OCI-LY1 (cell line): ENCODE measurements around the gene PCSK5.

Experiments used
- H2AFZ ChIP-seq: fragments of 200-600 bp; sonication (generic), shearing (Covaris generic); 2 replicates; pipeline ENCODE4 v1.6.0; 2014; ENCODE audit warnings: antibody characterized with exemption, mild to moderate bottlenecking, low read length
- H3F3A ChIP-seq: fragments of 200-600 bp; sonication (generic), shearing (Covaris generic); 2 replicates; pipeline ENCODE4 v1.6.0; 2014; ENCODE audit warnings: mild to moderate bottlenecking, antibody characterized with exemption, low read length, moderate library complexity; ENCODE audit not compliant: insufficient read depth
- H3K27ac ChIP-seq: fragments of 200-600 bp; sonication (generic); 2 replicates; pipeline ENCODE4 v1.5.1; 2014; ENCODE audit warnings: low read length, mixed run types, mild to moderate bottlenecking, low read depth; ENCODE audit not compliant: poor library complexity, severe bottlenecking
- H3K27me3 ChIP-seq: fragments of 200-600 bp; sonication (generic); 2 replicates; pipeline ENCODE4 v1.6.0; 2014; ENCODE audit warnings: antibody characterized with exemption, mild to moderate bottlenecking, low read length, moderate library complexity; ENCODE audit not compliant: insufficient read depth
- H3K36me3 ChIP-seq: fragments of 200-600 bp; sonication (generic); 2 replicates; pipeline ENCODE4 v1.6.1; 2014; ENCODE audit warnings: mild to moderate bottlenecking, antibody characterized with exemption, low read length, moderate library complexity, mixed read lengths; ENCODE audit not compliant: insufficient read depth
- H3K4me1 ChIP-seq: fragments of 200-600 bp; sonication (generic); 2 replicates; pipeline ENCODE4 v1.5.1; 2014; ENCODE audit warnings: mild to moderate bottlenecking, low read length, moderate library complexity; ENCODE audit not compliant: insufficient read depth, severe bottlenecking
- H3K4me2 ChIP-seq: fragments of 200-600 bp; sonication (generic), shearing (Covaris generic); 2 replicates; pipeline ENCODE4 v1.6.1; 2014; ENCODE audit warnings: low read length
- H3K4me3 ChIP-seq: fragments of 200-600 bp; sonication (generic); 2 replicates; pipeline ENCODE4 v1.5.1; 2014; ENCODE audit warnings: low read length, low read depth, mild to moderate bottlenecking, mixed read lengths; ENCODE audit not compliant: poor library complexity, severe bottlenecking
- H3K79me2 ChIP-seq: fragments of 200-600 bp; shearing (Covaris generic); 2 replicates; pipeline ENCODE4 v1.6.1; 2016; ENCODE audit warnings: mixed run types, low read length, mixed read lengths; ENCODE audit not compliant: insufficient read depth
- H3K9ac ChIP-seq: fragments of 200-600 bp; sonication (generic), shearing (Covaris generic); 2 replicates; pipeline ENCODE4 v1.6.1; 2014; ENCODE audit warnings: mild to moderate bottlenecking, low read length, mixed read lengths
- H3K9me2 ChIP-seq: fragments of 200-600 bp; sonication (generic), shearing (Covaris generic); 2 replicates; pipeline ENCODE4 v1.6.1; 2014; ENCODE audit warnings: low read depth, mild to moderate bottlenecking, low read length, mixed read lengths
- H3K9me3 ChIP-seq: fragments of 200-600 bp; shearing (Covaris generic); 2 replicates; pipeline ENCODE4 v1.6.1; 2014; ENCODE audit warnings: low read length, mixed read lengths
- H4K20me1 ChIP-seq: fragments of 200-600 bp; sonication (generic), shearing (Covaris generic); 2 replicates; pipeline ENCODE4 v1.6.0; 2016; ENCODE audit warnings: mild to moderate bottlenecking, low read length; ENCODE audit not compliant: insufficient read depth
- CTCF ChIP-seq: fragments of 200-600 bp; sonication (generic), shearing (Covaris generic); IDR thresholded peaks from 2 replicates; pipeline ENCODE4 v1.5.1; 2017; ENCODE audit warnings: mild to moderate bottlenecking, antibody characterized with exemption, low read length, moderate library complexity, mixed read lengths
- EZH2 ChIP-seq: fragments of 200-600 bp; sonication (generic), shearing (Covaris generic); IDR thresholded peaks from 2 replicates; pipeline ENCODE4 v1.8.0; 2017; ENCODE audit warnings: borderline replicate concordance, mixed run types, mild to moderate bottlenecking, antibody characterized with exemption, low read length, moderate library complexity, mixed read lengths

The PCSK5 gene

DNA sequence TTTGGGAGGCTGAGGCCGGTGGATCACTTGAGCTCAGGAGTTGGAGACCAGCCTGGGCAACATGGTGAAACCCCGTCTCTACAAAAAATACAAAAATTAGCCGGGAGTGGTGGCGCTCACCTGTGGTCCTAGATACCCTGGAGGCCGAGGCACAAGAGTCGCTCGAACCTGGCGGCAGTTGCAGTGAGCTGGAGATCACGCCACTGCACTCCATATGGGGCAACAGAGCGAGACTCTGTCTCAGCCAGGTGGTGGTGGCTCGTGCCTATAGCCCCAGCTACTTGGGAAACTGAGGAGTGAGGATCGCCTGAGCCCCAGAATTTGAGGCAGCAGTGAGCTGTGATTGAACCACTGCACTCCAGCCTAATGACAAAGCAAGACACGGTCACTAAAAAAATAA is 506.1 kb downstream of the PCSK5 start:
- H3K4me2 ChIP-seq: no peak overlapping the region
- no peak for TF ChIP-seq EZH2
- no peak for TF ChIP-seq CTCF
- peaks cover 14% of the 10 kb centered on the region for H3K36me3 ChIP-seq
- no peak overlapping the region for H3K27ac ChIP-seq
- no peaks in the 10 kb centered on the region for H3K9me2 ChIP-seq
- H3K9ac ChIP-seq: no peak overlapping the region
- peaks cover 4% of the 10 kb centered on the region; the same call in 1 of the 2 replicates for H3K9me3 ChIP-seq
- no peak overlapping the region for H3K4me3 ChIP-seq
- peaks cover 16% of the 10 kb centered on the region for H3K79me2 ChIP-seq
- H3K4me1 ChIP-seq: peaks cover 27% of the 10 kb centered on the region
- H2AFZ ChIP-seq: no peak overlapping the region
- no peaks in the 10 kb centered on the region for H3F3A ChIP-seq
- no peaks in the 10 kb centered on the region for H4K20me1 ChIP-seq
- H3K27me3 ChIP-seq: no peaks in the 10 kb centered on the region

DNA sequence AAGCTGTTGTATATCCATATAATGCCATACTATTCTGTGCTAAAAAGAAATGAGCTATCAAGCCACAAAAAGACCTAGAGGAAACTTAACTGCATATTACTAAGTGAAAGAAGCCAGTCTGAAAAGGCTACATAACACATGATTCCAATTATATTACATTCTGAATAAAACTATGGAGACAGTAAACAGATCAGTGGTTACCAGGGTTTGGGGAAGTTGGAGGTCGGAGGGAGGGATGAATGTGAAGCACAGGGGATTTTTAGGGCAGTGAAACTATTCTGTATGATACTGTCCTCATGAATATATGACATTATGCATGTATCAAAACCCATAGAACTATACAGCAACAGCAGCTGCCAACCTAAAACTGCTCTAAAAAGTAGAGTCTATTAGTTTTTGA is 509.4 kb downstream of the PCSK5 start:
- H3K4me2 ChIP-seq: no peak overlapping the region
- no peaks in the 10 kb centered on the region for H3K27me3 ChIP-seq
- H3K4me3 ChIP-seq: no peak overlapping the region
- no peaks in the 10 kb centered on the region for H3F3A ChIP-seq
- H4K20me1 ChIP-seq: no peaks in the 10 kb centered on the region
- peaks cover 37% of the 10 kb centered on the region for H3K4me1 ChIP-seq
- no peaks in the 10 kb centered on the region for H3K79me2 ChIP-seq
- no peak overlapping the region for H2AFZ ChIP-seq
- no peaks in the 10 kb centered on the region for H3K9me3 ChIP-seq
- no peaks in the 10 kb centered on the region for H3K36me3 ChIP-seq
- H3K9ac ChIP-seq: no peak overlapping the region
- no peak overlapping the region for H3K27ac ChIP-seq
- H3K9me2 ChIP-seq: no peaks in the 10 kb centered on the region
- TF ChIP-seq CTCF: no peak

GRCh38 chr9:76400534-76401096 is 510.1 kb downstream of the PCSK5 start:
- Histone ChIP-seq H3K36me3 (no peaks in the 10 kb centered on the region), H3K9me2 (no peaks in the 10 kb centered on the region), H3K4me3 (no peak overlapping the region), H3K27ac (no peak overlapping the region), H3K9ac (no peak overlapping the region), H2AFZ (no peak overlapping the region), H3K79me2 (no peaks in the 10 kb centered on the region), H3K4me2 (no peak overlapping the region), H3F3A (no peaks in the 10 kb centered on the region), H3K27me3 (no peaks in the 10 kb centered on the region), H3K4me1 (peaks cover 29% of the 10 kb centered on the region), H4K20me1 (no peaks in the 10 kb centered on the region), H3K9me3 (no peaks in the 10 kb centered on the region)
- TF ChIP-seq EZH2 (no peak), CTCF (no peak)
